ENCODE measurements around the gene PRM3.

Gene PRM3

DNA sequence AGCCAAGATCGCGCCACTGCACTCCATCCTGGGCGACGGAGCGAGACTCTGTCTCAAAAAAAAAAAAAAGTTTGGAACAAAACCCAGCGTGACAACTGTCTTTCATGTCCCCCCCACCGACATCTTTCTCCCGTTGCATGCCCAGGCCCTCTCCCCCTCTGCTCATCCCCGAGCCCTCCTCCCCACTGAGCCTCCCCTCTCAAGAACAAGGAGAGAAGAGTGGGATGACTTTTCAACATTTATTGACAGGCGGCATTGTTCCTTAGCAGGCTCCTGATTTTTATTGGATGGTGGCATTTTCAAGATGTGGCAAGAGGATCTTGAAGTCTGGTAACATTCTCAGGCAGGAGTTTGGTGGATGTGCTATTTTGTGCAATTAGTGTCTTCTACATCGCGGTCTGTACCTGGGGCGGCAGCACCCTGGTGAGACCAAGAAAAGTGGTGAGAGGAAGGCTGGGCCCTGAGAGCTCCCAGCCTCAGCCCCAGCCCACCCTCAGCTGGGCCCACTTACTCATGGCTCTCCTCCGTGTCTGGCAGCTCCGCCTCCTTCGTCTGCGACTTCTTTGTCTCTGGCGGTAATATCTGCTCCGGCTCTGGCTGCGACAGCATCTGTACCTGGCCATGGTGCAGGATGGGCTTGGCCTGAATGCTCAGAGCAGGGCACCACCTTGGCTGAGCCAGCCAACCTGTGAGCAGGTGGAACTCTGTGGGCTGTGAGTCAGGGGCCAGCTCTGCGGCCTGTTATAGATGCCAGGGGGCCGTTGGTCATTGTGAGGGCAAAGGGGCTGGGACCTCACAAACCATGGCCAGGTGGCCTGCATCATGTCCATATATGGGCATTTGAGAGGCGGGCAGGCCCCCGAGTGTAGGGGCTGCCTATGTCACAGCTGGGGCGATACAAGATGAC lies 7.4 kb upstream of the PRM3 start, which contains the start of gene PRM1:
TSS of gene PRM1 (minus strand) at position 715 of the 907 bp plus-strand sequence. CDS start at position 623, 92 bp downstream.
- no peak for DNase-seq

DNA sequence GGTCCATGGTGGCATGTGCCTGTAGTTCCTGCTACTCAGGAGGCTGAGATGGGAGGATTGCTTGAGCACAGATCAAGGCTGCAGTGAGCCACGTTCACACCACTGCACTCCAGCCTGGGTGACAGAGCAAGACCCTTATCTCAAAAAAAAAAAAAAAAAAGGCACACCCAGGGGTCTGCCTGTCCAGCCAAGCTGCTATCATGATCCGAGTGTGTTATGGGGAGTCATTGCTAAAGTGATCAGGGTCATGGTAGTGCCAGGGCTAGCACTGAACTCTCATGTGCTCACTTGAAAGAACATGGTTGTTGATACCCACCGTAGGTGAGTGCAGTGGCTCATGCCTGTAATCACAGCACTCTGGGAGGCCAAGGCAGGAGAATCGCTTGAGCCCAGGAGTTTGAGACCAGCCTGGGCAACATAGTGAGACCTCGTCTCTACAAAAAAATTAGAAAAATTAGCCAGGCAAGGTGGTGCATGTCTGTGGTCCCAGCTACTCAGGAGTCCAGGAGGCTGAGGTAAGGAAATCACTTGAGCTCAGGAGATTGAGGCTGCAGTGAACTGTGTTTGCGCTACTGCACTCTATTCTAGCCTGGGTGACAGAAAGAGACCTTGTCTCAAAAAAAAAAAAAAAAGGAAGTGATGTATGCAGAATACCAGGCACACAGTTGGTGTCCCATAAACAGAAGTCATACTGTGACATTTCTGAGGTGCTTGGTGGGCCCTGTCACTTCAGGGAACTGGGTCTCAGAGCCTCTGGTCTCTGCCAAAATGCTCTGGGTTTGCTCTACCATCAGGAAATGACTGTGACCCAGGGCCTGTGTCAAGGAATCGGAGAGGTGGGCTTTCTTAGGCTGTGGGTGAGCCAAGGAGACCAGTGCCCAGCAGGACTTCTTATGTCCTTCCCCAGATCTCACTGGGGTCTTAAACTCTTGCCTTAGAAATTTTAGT lies 5.5 kb upstream of the PRM3 start:
- no peak for DNase-seq

DNA sequence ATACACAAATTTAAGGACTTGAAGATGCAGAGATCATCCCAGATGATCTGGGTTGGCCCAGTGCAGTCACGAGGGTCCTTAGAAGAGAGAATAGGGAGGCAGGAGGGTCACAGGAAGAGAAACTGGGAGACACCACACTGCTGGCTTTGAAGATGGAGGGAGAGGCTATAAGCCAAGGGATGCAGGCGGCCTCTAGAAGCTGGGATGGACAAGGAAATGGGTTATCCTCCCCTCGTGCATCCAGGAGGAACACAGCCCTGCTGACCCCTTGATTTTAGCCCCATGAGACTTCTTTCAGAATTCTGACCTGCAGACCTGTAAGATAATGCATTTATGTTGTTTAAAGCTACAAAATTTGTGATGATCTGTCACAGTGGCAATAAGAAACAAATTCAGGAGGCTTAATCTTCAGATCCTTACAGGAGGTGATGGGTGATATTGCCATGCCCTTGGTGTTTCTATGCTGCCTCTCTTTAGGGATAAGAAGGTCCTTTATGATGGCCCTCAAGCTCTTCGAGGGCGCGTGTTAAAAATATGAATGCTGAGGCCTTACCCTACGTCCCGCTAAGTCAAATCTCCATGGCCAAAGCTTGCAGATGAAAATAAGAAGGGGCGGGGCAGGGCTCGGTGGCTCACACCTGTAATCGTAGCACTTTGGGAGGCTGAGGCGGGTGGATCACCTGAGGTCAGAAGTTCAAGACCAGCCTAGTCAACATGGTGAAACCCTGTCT lies 4.3 kb upstream of the PRM3 start:
- DNase-seq: no peak

DNA sequence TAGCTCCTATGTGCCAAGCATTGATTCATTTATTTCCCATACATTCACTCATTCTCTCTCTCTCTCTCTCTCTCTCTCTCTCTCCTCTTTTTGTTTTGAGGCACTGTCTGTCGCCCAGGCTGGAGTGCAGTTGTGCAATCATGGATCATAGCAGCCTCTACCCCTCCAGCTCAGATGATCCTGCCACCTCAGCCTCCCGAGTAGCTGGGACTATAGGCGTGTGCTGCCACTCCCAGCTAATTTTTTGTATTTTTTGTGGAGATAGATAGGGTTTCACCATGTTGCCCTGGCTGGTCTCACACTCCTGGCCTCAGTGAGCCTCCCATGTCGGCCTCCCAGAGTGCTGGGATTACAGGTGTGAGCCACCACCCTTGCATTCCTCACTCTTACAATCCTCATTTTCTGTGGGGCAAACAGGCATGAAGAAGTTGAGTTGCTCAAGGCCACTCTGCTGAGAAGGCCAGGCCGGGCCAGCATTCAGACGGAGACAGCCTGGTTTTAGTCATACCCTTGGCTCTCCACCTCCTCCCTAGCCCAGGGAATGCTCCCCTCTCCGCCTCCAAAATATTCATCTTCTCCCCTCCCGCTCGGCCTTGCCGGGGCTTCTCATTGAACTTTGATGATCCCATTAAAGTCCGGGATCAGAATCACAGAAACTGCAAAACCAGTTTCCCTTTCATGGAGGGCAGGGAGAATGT lies 3.6 kb upstream of the PRM3 start:
- DNase-seq: no peak

DNA sequence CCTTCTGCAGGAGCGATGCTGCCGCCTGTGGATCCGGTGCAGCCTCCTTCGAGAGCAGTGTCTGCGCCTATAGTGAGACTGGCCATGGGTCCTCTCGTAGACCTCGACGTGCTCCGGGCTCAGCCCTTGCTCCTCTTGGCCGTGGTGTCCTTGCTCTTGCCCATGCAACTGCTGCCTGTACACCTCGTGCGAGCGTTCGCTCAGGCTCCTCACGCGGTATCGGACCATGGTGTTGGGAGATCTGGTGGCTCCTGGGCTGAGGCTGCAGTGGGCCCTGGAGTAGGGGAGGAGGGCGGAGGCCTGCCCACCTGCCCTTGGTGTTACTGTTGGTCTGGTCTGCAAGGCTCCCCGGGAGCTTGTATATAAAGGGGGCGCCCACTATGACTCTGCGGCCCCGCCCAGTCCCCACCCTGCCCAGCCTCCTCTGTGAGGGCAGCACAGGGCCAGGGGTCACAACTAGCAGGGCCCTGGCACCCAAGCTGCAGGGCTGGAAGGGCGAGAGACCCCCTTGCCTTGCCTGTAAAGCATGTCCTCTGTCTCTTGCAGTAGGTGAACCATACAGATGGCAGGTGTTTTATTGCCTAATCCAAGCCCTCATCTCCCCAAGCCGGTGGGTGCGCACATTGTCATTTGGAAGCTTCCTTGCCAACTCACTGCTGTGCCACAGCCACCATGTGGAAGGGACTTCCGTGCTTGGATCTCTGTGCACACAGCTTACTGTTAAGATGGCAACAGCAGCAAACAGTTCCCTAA lies 2.9 kb upstream of the PRM3 start, which contains the start of gene PRM2:
TSS of gene PRM2 (minus strand) at position 338 of the 753 bp plus-strand sequence. CDS start at position 228, 110 bp downstream.
- DNase-seq: no peak

DNA sequence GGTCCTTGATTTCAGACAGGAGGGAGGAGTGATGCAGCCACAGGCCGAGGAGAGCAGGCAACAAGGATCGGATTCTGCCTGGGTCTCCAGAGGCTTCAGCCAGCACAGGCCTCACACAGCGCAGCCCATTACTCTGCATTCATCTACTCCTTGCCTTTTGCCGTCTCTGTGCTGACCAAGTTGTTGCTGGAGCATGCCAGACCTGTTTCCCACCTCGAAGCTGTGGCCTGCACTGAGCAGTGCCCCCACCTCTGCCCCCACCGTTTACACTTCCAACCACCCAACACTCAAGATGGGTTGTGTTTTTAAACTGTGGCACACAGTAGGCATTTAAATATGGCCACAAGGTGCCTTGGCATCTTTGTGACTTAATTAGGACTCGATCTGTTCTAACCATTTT lies 1.5 kb upstream of the PRM3 start:
- no peak for DNase-seq

DNA sequence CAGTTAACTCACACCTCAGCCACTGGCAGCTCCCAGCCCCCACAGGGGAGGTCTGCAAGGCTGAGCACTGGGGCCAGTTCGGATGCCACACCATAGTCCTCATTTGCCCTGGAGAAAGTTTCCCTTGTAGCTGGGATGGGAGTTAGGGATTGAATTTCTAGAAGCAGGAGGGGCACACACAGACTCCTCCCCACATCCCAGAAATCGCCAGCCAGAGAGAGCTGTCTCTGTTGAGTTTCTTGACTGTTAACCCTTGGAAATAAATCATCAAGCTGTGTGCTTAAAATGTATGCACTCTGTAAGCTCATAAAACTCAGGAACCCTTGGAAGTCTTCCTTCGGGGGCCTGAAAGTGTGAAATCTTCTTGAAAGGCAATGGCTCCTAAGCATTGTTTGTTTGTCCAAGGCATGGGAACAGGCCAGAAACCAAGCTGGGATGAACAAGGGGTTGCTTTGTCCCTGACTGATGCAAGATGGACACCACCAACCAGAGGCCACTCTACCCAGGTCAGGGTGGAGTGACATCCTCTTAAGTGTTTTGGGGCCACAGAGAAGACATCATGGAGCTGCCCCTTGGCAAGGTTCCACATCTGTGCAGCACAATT lies 394 bp upstream of the PRM3 start:
- no peak for DNase-seq

DNA sequence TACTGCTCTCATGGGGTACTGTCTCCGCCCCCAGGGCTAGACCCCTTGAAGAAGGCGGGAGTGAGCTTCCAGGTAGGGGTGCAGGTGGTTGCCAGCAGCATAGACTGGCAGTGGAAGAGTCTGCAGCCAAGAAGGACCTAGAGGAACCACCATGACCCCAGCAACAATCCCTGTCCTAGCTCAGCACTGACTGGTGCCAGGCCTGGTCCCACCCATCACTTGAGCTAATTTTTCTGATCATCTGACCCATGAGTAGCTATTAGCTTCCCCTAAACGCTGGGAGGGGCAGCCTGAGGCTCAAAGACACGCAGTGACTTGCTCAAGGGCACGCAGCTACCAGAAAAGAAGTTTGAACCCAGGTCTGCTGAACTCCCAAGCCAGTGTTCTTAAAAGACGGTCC lies 945 bp downstream of the PRM3 start:
- DNase-seq: no peak

DNA sequence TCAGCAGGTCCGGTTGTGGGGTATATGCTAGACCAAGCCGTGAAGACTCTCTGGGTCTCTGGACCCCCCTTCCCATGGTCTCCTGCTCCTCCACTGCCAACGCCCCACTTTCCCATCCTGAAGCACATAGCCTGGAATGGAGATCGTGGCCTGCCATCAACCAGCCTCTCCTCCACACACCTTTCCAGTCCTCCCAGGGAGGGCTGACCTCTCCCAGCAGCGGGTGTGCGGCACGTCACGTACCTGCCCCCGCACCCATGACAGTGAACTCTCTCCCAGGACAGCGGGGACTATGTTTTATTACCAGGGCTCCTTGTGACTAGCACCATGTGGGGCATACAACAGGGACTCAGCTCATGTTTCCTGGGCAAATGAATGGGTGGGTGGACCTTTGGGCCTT lies 1.8 kb downstream of the PRM3 start:
- no peak for DNase-seq

DNA sequence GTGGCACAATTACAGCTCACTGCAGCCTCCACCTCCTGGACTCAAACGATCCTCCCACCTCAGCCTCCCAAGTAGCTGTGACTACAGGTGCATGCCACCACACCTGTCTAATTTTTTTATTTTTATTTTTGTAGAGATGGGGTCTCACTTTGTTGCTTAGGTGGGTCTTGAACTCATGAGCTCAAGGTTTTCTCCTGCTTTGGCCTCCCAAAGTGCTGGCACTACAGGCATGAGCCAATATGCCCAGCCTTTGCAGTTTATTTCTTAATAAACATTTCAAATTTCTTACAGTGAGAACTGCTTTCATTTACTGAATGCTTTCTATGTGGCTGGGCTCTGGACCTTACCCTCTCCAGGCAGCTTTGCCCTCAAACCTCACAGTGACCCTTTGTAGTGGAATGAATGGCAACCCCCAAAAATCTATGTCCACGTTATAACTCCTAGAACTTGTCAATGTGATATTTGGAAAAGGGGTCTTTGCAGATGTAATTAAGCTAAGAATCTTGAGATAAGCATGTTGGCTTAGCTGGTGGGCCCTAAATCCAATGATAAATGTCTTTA lies 2.7 kb downstream of the PRM3 start:
- no peak for DNase-seq

DNA sequence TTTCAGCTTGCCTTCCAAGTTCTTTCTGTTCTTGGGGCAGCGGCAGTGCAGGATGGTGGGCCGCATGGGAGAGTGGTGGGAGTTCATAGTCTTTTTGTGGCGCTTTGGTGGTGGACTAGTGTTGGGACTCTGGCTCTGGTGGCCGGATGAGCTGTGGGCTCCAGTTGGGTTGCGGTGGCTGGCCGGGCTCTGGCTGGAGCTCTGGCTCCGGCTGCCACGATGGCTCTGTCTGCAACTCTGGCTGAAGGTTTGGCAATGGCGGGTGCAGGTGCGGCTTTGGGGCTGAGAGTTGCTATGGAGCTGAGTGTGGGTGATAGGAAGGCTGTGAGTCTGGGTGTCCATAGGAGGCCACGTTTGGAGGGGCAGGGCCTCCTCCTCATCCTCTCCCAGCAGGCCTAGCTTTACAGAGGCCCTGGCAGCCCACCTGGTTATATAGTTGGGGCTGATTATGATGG lies 4.5 kb downstream of the PRM3 start, which contains the start of gene TNP2:
TSS of gene TNP2 (minus strand) at position 405 of the 455 bp plus-strand sequence. CDS start at position 342, 63 bp downstream.
- no peak for DNase-seq

DNA sequence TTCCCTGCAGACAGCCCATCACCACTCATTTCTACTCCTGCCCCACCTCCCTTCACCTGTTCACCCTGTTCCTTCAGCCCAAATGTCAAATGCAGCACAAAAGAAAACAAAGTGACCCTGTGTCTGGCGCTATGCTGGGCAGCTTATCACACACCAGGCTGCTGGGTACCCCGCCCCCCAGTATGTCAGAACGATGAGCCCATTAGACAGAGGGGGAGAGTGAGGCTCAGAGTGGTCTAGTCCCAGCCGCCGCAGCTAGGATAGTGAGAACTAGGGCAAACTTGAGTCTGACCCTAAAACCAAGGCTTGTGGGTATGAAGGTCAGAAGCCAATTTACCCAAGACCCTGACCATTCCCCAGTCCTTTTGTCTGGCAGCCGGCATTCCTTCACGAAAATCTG lies 8.3 kb downstream of the PRM3 start:
- no peak for DNase-seq

DNA sequence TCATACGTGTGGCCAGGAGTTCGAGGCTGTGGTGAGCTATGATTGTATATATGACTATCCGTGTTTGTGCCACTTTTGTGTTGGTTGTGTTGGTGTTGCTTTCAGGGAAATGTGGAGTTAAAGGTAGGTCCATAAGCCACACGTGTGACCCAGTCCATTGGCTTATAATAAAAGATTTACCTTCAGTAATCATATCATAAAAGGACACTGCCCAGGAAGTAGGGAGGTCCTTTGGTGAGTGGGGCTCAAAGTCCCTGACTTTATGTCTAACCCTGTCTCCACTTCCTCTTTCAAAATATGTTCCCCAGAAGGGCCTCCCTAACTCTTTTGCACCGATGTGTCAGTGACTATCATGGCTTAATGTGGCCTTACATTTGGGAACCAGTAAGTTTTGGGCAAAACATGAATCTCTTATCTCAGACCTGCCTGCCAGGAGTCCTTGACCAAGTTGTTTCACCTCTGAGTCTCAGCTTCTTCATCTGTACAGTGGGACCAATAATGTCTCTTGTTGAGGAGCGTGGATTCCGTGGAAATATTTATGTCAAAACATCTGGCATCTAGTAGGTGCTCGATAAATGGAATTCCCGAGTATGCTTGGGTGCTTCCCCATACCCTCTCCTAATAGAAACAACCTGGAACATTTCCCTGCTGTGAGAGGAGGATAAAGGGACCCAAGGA lies 9.1 kb downstream of the PRM3 start:
- DNase-seq: no peak

DNA sequence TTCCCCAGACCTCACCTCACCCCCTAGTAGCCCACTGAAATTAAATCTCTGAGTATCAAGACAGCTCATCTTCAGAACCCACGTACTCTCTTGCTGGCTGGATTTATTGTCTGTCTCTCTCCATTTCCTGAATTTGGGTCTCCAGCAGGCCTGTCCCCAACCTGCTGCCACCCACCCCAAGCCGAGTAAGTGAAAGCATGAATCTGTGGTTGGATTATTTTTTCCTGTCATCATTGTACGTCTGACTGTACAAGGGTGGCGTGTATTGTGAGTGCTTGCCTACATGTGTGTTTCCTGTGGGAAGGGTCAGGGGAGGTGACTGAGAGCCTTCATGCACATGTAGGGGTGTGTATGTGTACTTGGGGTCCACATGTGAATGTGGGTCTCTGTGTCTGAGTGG lies 9.7 kb downstream of the PRM3 start:
- DNase-seq: peak; percentile 28

DNA sequence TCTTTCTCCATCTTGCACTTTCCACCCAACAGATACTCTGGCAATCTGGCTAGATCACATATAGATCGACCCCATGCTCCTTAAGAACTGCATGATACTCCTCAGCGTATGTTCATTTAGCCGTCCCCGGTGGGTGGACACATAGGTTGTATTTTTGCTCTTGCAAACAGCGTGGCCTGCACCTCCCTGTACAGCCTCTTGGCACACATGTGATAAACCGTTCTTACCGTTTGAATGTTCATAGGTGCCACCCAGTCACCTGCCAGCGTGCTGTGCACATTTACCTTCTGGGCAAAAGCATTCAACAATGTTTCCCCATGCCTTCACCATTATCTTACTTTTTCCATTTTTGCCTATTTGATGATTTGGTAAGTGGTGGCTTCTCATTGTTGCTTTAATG lies 10.5 kb downstream of the PRM3 start:
- no peak for DNase-seq

DNA sequence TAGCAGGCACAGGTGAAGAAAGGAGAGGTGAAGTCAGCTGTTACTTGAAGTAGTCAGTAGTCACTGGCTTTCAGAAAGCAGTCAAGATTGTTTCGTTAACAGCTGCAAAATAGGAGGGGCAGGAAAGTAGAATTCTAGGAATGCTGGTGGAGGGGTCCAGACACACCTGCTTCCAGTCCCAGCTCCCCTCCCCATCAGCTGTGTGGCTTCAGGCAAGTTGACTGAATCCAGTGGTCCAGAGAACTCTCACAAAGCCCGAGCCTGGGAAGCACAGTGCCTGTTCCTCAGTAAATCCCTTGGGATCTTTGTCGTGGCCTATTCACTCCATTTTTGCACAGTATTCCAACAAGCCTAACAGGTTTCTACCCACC lies 12.8 kb downstream of the PRM3 start:
- no peak for DNase-seq

DNA sequence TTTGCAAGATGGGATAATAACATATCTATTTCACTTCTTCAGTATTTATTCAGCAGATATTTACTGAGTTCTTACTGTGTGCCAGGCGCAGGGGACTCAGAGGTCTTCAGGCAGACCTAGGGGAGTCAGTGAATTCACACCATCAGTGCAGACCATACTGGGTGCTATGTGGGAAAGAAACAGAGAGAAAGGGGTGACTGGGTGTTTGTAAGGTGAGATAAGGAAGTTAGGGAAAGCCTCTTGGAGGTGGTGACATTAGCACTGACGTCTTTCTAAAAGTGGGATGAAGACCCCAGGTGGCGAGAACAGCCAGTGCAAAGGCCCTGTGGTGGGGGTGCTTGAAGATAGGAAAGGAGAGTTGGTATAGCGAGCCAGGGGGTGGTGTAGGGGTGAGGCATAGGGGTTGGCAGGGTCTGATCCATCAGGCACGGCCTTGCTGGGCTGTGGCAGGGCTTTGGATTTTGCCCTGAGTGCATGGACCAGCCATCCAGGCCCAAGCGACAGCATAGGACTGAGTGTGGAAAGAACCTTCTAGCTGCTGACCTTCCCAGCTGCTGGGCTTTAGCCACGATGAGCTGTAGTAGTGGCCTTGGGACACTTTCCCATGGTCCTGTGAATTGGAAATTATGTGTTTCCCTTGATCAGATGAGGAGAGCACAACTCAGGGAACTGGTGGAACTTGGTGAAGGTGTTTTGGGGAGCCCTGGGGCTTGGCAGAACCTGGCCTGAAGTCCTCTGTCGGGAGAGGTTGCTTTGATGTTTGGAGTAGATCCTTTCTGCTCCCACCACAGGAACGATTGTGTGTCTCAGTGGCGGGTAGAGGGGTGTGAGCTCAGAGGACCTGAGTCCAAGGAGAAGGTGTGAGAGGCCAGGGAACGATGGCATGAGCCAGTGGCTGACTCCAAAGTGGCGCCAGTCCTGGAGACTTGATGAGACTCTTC lies 13.5 kb downstream of the PRM3 start:
- DNase-seq: no peak

All from KG1 (cell line).